HepG2 (cell line): ENCODE measurements around the gene SEC14L2. TPM values are rescaled to one million over a fixed set of nuclear protein-coding genes. Genes with fewer than 3 reads are reported as not detected.

ENCODE experiments used
- ATAC-seq: fragments of 200-7000 bp; cut with Tn5 transposase; 3 replicates; pipeline ENCODE4 v1.9.1; 2020; ENCODE audit warnings: mild to moderate bottlenecking, moderate library complexity
- BruUV-seq: library from RNA; stranded (reverse); fragments of 400-500 nt; replicated peaks from 2 replicates; lab custom pipeline; 2021; lab: Mats Ljungman, UMichigan
- CTCF ChIA-PET: fragments of 300-600 bp; formaldehyde crosslinking; extraction: SDS; loops from one replicate; lab custom pipeline; 2021; ENCODE audit warnings: low total read pairs, inconsistent platforms, low intra/inter-chr PET ratio; lab: Yijun Ruan, JAX
- POLR2A ChIA-PET: fragments of 350-600 bp; sonication (Branson Sonifier 250); formaldehyde crosslinking; loops from one replicate; lab custom pipeline; 2020; ENCODE audit warnings: antibody characterized with exemption, inconsistent platforms; lab: Yijun Ruan, JAX
- DNase-seq: peaks from one replicate; pipeline ENCODE4 v3.0.0-alpha.2; 2015; ENCODE audit warnings: low spot score
- FAIRE-seq: peaks from 3 replicates; lab custom pipeline; 2011; peaks lifted over from hg19 to GRCh38; lab: Jason Lieb, UNC
- H2AFZ ChIP-seq: one replicate; pipeline ENCODE4 v1.6.1; 2011; ENCODE audit warnings: low read length, inconsistent platforms
- H3K27ac ChIP-seq: fragments of 300-600 bp; 3 replicates; pipeline ENCODE4 v1.8.0; 2011; ENCODE audit warnings: mixed run types, mild to moderate bottlenecking, mixed read lengths, low read length, inconsistent platforms; ENCODE audit not compliant: insufficient read depth; ENCODE audit errors: extremely low read length
- H3K27me3 ChIP-seq, 2 experiments: fragments of 200-600 bp in 1 of 2; 2 replicates in 1 of 2; 3 replicates in 1 of 2; pipeline versions ENCODE4 v1.6.0 to v1.8.0; 2011; ENCODE audit warnings: low read length in 2 of 2, mild to moderate bottlenecking in 2 of 2, moderate library complexity in 2 of 2, inconsistent platforms in 1 of 2; ENCODE audit not compliant: insufficient read depth in 2 of 2, control insufficient read depth in 1 of 2
- H3K36me3 ChIP-seq, 2 experiments: fragments of 200-600 bp in 1 of 2; replicated peaks in 1 of 2; 2 replicates in 1 of 2; 3 replicates in 1 of 2; pipeline versions ENCODE4 v1.5.1 to v1.8.0; 2011; ENCODE audit warnings: low read length in 2 of 2, inconsistent platforms in 1 of 2; ENCODE audit not compliant: insufficient read depth in 2 of 2, control insufficient read depth in 1 of 2
- H3K4me1 ChIP-seq: 2 replicates; pipeline ENCODE4 v1.5.1; 2012; ENCODE audit warnings: low read length, inconsistent platforms; ENCODE audit not compliant: insufficient read depth
- H3K4me2 ChIP-seq: 2 replicates; pipeline ENCODE4 v1.6.0; 2011; ENCODE audit warnings: low read depth, low read length, inconsistent platforms
- H3K4me3 ChIP-seq, 3 experiments: fragments of 200-600 bp in 1 of 3; sonication (generic), shearing (Covaris generic) in 1 of 3; replicated peaks in 1 of 3; 2 replicates each; pipeline ENCODE4 v1.5.1; 2011 to 2016; ENCODE audit warnings: low read length in 3 of 3, inconsistent platforms in 2 of 3, low read depth in 2 of 3, mild to moderate bottlenecking in 2 of 3, control low read depth in 1 of 3, mixed read lengths in 1 of 3; ENCODE audit not compliant: insufficient read depth in 1 of 3
- H3K79me2 ChIP-seq: one replicate; pipeline ENCODE4 v1.6.1; 2011; ENCODE audit warnings: low read length, inconsistent platforms; ENCODE audit not compliant: insufficient read depth
- H3K9ac ChIP-seq: 2 replicates; pipeline ENCODE4 v1.6.0; 2011; ENCODE audit warnings: mild to moderate bottlenecking, low read depth, low read length, inconsistent platforms; ENCODE audit not compliant: insufficient read depth
- H3K9me3 ChIP-seq: 2 replicates; pipeline ENCODE4 v1.5.1; 2012; ENCODE audit warnings: mild to moderate bottlenecking, low read length
- H4K20me1 ChIP-seq: 2 replicates; pipeline ENCODE4 v1.6.0; 2011; ENCODE audit warnings: inconsistent platforms, mild to moderate bottlenecking, low read length, moderate library complexity; ENCODE audit not compliant: insufficient read depth
- CTCF ChIP-seq: sonication (generic); formaldehyde crosslinking; IDR thresholded peaks from 2 replicates; pipeline ENCODE4 v1.5.0; 2020; ENCODE audit warnings: mild to moderate bottlenecking, missing genetic modification reagents, moderate library complexity
- IRX3 ChIP-seq: sonication (generic); formaldehyde crosslinking; IDR thresholded peaks from 2 replicates; pipeline ENCODE4 v1.8.1; 2023; ENCODE audit warnings: mild to moderate bottlenecking, low read depth, missing genetic modification reagents, borderline replicate concordance
- KDM2A ChIP-seq: sonication (generic); formaldehyde crosslinking; IDR thresholded peaks from 2 replicates; pipeline ENCODE4 v1.4.0; 2020; ENCODE audit warnings: low read depth, missing genetic modification reagents, borderline replicate concordance
- SAP130 ChIP-seq: IDR thresholded peaks from 2 replicates; pipeline ENCODE4 v1.6.1; 2016; ENCODE audit warnings: low read depth
- SP4 ChIP-seq: sonication (generic); formaldehyde crosslinking; IDR thresholded peaks from 2 replicates; pipeline ENCODE4 v1.8.1; 2023; ENCODE audit warnings: mild to moderate bottlenecking, missing genetic modification reagents
- ZBTB7A ChIP-seq: sonication (generic); formaldehyde crosslinking; IDR thresholded peaks from 2 replicates; pipeline ENCODE4 v1.8.0; 2022; ENCODE audit warnings: mild to moderate bottlenecking, missing genetic modification reagents
- ZMYM4 ChIP-seq: sonication (generic); formaldehyde crosslinking; IDR thresholded peaks from 2 replicates; pipeline ENCODE4 v1.8.1; 2023; ENCODE audit warnings: mild to moderate bottlenecking, missing genetic modification reagents
- ZNF225 ChIP-seq: sonication (generic); formaldehyde crosslinking; IDR thresholded peaks from 2 replicates; pipeline ENCODE4 v1.4.0; 2020; ENCODE audit warnings: mild to moderate bottlenecking, missing genetic modification reagents
- ZNF441 ChIP-seq: sonication (generic); formaldehyde crosslinking; IDR thresholded peaks from 2 replicates; pipeline ENCODE4 v1.7.0; 2021; ENCODE audit warnings: missing genetic modification reagents, borderline replicate concordance
- WGBS: methylation state at CpG from one replicate; pipeline ENCODE4 v1.1.6; 2017; ENCODE audit warnings: low lambda C conversion rate; 5-methylcytosine and 5-hydroxymethylcytosine counted together
- in situ Hi-C: cut with HindIII; loops from 2 replicates; pipeline ENCODE4 v1.10.0; 2017; ENCODE audit warnings: low pct_unique_long_range_greater_than_20kb; ENCODE audit not compliant: extremely low pct_ligation_motif_present
- intact Hi-C: fragments of 100-400 bp; cut with micrococcal nuclease; formaldehyde crosslinking; loops from one replicate; pipeline ENCODE4 v1.10.0; 2022; ENCODE audit not compliant: unreplicated experiment
- polyA plus RNA-seq, 8 experiments: library from polyadenylated mRNA; depleted of rRNA in 3 of 8; stranded (reverse) in 7 of 8; unstranded in 1 of 8; fragments of >200 nt; fragmentation: Illumina TruSeq in 4 of 8; extraction: Trizol in 4 of 8; gene quantifications; 2 replicates each; pipeline versions ENCODE4 v1.2.1 to v1.2.3, GENCODE V29; 2011 to 2016; ENCODE audit warnings: low read depth in 4 of 8, missing spikeins in 1 of 8, mixed read lengths in 1 of 8; ENCODE audit not compliant: insufficient read depth in 1 of 8
- total RNA-seq, 5 experiments: library from RNA; depleted of rRNA; stranded (reverse); fragments of >200 nt; fragmentation: Illumina TruSeq; extraction: Trizol; gene quantifications; 2 replicates each; pipeline ENCODE4 v1.2.3, GENCODE V29; 2016; ENCODE audit warnings: low read depth in 1 of 5
- TF ChIP-seq, protein P1 (sequence below): sonication (generic); formaldehyde crosslinking; IDR thresholded peaks from 2 replicates; pipeline ENCODE4 v1.5.1; 2020; ENCODE audit warnings: mild to moderate bottlenecking, missing genetic modification reagents, moderate library complexity
- TF ChIP-seq, protein P2 (sequence below): sonication (generic); formaldehyde crosslinking; IDR thresholded peaks from 2 replicates; pipeline ENCODE4 v1.8.1; 2023; ENCODE audit warnings: mild to moderate bottlenecking, missing genetic modification reagents
- TF ChIP-seq, protein P3 (sequence below): sonication (generic); formaldehyde crosslinking; IDR thresholded peaks from 2 replicates; pipeline ENCODE4 v1.4.0; 2020; ENCODE audit warnings: mild to moderate bottlenecking, missing genetic modification reagents

The SEC14L2 gene
- total and polyA plus RNA-seq, 2 of the 13 experiments (the other 11 are each of a cell fraction or from before 2014, with no cell fraction given), result 4.1 to 5.1 TPM

DNA sequence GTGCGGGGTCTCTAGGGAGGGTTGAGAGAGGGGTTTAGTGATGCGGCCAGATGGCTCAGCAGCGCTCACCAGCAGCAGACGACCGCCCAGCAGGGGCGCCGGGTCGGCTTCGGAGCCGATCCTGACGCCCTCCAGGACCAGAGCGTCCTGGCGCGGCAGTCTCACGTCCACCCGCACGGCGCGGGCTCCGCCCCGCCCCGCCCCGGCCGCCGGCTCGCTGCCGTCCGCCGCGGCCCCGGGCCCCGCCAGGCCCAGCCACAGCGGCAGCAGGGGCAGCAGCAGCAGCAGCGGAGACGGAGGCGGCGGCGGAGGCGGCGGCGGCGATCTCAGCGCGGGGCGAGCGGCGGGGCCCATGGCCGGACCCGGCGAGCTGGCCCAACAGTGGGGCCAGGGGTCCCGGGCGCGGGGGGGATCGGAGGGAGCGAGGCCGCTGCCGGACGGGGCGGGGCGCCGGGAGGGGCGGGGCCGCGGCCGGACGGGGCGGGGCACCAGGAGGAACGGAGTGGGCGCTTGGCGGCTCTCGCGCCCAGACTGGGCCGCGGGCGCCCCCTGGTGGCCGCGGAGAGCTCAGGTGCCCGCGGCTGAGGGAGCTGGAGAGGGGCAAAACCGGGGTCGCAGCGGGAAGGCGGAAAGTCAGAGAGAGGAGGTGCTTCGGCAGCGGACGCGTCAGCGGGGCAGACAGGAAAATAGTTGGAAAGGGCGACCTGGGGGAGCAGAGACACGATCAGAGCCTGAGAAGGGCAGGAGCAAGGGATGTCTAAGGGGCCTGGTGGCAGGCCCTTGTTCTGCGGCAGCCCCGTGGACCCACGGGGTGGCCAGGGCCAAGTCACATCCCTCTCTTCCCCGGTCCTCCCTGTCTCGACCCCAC lies 9.6 kb upstream of the SEC14L2 start, which contains the start of gene RNF215:
RNF215 (minus strand) TSS at position 452 of the 868 bp plus-strand sequence; CDS start at position 354, 98 bp downstream.
- WGBS, result 2% methylated on average over 27 of the region's 95 CpGs
- no TSS peak for BruUV-seq
- FAIRE-seq (no peak), ATAC-seq (peak; percentile 71), DNase-seq (peak; percentile 54)
- H3K9ac ChIP-seq, result peak within 1 kb of the TSS; percentile 63
- no peaks in the 10 kb centered on the region for H3K27me3 ChIP-seq
- H3K36me3 ChIP-seq, result no peaks in the 10 kb centered on the region
- no peaks in the 10 kb centered on the region; the same call in 1 of the 2 replicates for H3K9me3 ChIP-seq
- ChIA-PET POLR2A (interaction anchor here (1.0 to 1.2 kb wide), 8 partner anchors 10 to 141 kb away, joined by 3 to 10 read pairs (median 4); partner anchors contain the start of genes CASTOR1, CCDC157, SEC14L2 and SF3A1), CTCF (interaction anchor here (0.6 to 2.5 kb wide), 5 partner anchors 40 to 279 kb away, joined by 3 to 26 read pairs (median 5); partner anchors contain the start of gene CASTOR1)
- no peaks in the 10 kb centered on the region for H4K20me1 ChIP-seq
- intact Hi-C loops, result loop anchor here (1.0 kb wide), 1 partner anchor 99 kb away; no protein-coding TSS in a partner anchor
- no peak within 1 kb of the TSS for H2AFZ ChIP-seq
- no peaks in the 10 kb centered on the region for H3K79me2 ChIP-seq
- no peak within 1 kb of the TSS for H3K27ac ChIP-seq
- in situ Hi-C loops, result loop anchor here (5.0 to 25.0 kb wide), 3 partner anchors 100 to 275 kb away; partner anchors contain the start of gene CASTOR1
- H3K4me1 ChIP-seq, result peaks cover 21% of the 10 kb centered on the region
- peak within 1 kb of the TSS; percentile 49 to 71 (median 64); a peak in 5 of 6 replicates for H3K4me3 ChIP-seq
- peak within 1 kb of the TSS; percentile 86 for H3K4me2 ChIP-seq
- 0 out of 2 replicates have a peak, but pooled peaks have one; percentile 32 for TF ChIP-seq ZNF225
- TF ChIP-seq, protein P1, sequence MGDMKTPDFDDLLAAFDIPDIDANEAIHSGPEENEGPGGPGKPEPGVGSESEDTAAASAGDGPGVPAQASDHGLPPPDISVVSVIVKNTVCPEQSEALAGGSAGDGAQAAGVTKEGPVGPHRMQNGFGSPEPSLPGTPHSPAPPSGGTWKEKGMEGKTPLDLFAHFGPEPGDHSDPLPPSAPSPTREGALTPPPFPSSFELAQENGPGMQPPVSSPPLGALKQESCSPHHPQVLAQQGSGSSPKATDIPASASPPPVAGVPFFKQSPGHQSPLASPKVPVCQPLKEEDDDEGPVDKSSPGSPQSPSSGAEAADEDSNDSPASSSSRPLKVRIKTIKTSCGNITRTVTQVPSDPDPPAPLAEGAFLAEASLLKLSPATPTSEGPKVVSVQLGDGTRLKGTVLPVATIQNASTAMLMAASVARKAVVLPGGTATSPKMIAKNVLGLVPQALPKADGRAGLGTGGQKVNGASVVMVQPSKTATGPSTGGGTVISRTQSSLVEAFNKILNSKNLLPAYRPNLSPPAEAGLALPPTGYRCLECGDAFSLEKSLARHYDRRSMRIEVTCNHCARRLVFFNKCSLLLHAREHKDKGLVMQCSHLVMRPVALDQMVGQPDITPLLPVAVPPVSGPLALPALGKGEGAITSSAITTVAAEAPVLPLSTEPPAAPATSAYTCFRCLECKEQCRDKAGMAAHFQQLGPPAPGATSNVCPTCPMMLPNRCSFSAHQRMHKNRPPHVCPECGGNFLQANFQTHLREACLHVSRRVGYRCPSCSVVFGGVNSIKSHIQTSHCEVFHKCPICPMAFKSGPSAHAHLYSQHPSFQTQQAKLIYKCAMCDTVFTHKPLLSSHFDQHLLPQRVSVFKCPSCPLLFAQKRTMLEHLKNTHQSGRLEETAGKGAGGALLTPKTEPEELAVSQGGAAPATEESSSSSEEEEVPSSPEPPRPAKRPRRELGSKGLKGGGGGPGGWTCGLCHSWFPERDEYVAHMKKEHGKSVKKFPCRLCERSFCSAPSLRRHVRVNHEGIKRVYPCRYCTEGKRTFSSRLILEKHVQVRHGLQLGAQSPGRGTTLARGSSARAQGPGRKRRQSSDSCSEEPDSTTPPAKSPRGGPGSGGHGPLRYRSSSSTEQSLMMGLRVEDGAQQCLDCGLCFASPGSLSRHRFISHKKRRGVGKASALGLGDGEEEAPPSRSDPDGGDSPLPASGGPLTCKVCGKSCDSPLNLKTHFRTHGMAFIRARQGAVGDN (CRISPR knock-in tag), result peak; percentile 14
- TF ChIP-seq IRX3 (CRISPR knock-in tag), result peak; percentile 52; the same call in 1 of the 2 replicates
- peak; percentile 70; the same call in 1 of the 2 replicates for TF ChIP-seq SP4
- peak; percentile 89 for TF ChIP-seq CTCF (CRISPR knock-in tag)
- TF ChIP-seq, protein P2, sequence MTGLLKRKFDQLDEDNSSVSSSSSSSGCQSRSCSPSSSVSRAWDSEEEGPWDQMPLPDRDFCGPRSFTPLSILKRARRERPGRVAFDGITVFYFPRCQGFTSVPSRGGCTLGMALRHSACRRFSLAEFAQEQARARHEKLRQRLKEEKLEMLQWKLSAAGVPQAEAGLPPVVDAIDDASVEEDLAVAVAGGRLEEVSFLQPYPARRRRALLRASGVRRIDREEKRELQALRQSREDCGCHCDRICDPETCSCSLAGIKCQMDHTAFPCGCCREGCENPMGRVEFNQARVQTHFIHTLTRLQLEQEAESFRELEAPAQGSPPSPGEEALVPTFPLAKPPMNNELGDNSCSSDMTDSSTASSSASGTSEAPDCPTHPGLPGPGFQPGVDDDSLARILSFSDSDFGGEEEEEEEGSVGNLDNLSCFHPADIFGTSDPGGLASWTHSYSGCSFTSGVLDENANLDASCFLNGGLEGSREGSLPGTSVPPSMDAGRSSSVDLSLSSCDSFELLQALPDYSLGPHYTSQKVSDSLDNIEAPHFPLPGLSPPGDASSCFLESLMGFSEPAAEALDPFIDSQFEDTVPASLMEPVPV (CRISPR knock-in tag), result 0 out of 2 replicates have a peak, but pooled peaks have one; percentile 16
- peak; percentile 43 for TF ChIP-seq SAP130 (CRISPR knock-in tag)
- 0 out of 2 replicates have a peak, but pooled peaks have one; percentile 42 for TF ChIP-seq ZBTB7A (CRISPR knock-in tag)
- TF ChIP-seq, protein P3, sequence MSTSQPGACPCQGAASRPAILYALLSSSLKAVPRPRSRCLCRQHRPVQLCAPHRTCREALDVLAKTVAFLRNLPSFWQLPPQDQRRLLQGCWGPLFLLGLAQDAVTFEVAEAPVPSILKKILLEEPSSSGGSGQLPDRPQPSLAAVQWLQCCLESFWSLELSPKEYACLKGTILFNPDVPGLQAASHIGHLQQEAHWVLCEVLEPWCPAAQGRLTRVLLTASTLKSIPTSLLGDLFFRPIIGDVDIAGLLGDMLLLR (CRISPR knock-in tag), result 0 out of 2 replicates have a peak, but pooled peaks have one; percentile 20
- 0 out of 2 replicates have a peak, but pooled peaks have one; percentile 40 for TF ChIP-seq KDM2A (CRISPR knock-in tag)
- peak; percentile 88 for TF ChIP-seq ZNF441 (CRISPR knock-in tag)
- peak; percentile 26; the same call in 1 of the 2 replicates for TF ChIP-seq ZMYM4
